Activated T-cell treated with anti-CD3 and anti-CD28 coated beads, Interleukin-2, amount 50 U/mL, for 24 hours (primary cell): ENCODE data around the gene GFI1B.
"Not testable (repeated sequence)": the region's sequence is repeated elsewhere in the genome, so short reads cannot be mapped to it uniquely, and the experiment has no call there.

Experiments used
- DNase-seq: peaks from one replicate; pipeline ENCODE4 v3.0.0-alpha.2; 2020
- H3K27ac Mint-ChIP-seq: 2 replicates; pipeline ENCODE4 v1.8.0; 2020; ENCODE audit warnings: mild to moderate bottlenecking, mixed read lengths
- H3K27me3 Mint-ChIP-seq: 2 replicates; pipeline ENCODE4 v1.8.0; 2020; ENCODE audit warnings: mixed read lengths
- H3K36me3 Mint-ChIP-seq: 2 replicates; pipeline ENCODE4 v1.8.0; 2020; ENCODE audit warnings: low read depth, mixed read lengths
- H3K4me1 Mint-ChIP-seq: 2 replicates; pipeline ENCODE4 v1.8.0; 2020; ENCODE audit warnings: low read depth, mixed read lengths
- H3K4me3 Mint-ChIP-seq: 2 replicates; pipeline ENCODE4 v1.8.0; 2020; ENCODE audit warnings: mild to moderate bottlenecking, moderate library complexity, mixed read lengths
- H3K9me3 Mint-ChIP-seq: 2 replicates; pipeline ENCODE4 v1.8.0; 2020; ENCODE audit warnings: mixed read lengths

Gene GFI1B

DNA sequence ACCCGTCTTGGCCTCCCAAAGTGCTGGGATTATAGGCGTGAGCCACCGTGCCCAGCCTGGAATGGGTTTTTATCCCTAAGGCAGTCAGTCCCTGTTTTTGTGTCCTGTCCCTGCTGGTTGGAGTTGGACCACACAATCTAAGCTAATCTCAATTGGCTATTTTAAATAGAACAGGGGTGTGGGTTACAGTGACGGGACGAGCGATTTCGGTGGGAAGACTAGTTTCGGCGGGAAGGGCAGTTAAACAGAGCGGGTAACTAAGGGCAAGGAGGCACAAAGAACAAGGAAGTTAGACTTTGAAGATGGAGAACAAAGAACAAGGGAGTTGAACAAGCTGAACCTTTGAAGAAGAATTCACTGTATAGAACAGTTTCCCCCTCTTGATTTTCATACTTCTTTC, 53.7 kb downstream of the GFI1B start:
- Mint-ChIP-seq H3K27ac (peak overlapping the region; percentile 98), H3K4me1 (peaks cover 59% of the 10 kb centered on the region), H3K27me3 (no peaks in the 10 kb centered on the region), H3K9me3 (no peaks in the 10 kb centered on the region), H3K4me3 (peak overlapping the region; percentile 93), H3K36me3 (peaks cover 54% of the 10 kb centered on the region)
- DNase-seq, result no peak

DNA sequence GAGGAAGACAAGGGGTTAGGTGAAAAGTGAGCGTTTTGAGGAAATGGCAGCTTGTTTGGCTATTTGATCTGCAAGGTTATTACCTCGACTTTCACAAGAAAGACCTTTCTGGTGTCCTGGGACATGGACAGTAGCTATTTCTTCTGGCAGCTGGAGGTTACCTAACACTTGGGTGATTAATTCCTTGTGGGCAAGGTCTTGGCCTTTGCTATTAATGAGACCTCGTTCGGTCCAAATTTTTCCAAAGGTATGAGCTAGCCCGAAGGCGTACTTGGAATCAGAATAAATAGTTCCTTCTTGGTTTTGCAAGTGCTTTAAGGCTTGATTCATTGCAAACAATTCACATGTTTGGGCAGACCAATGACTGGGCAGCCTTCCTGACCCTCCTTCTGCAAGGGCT, 57.2 kb downstream of the GFI1B start:
- Mint-ChIP-seq H3K36me3 (peaks cover 59% of the 10 kb centered on the region), H3K9me3 (no peaks in the 10 kb centered on the region), H3K4me3 (no peak overlapping the region), H3K27ac (no peak overlapping the region), H3K4me1 (peaks cover 47% of the 10 kb centered on the region), H3K27me3 (no peaks in the 10 kb centered on the region)
- DNase-seq, result no peak

DNA sequence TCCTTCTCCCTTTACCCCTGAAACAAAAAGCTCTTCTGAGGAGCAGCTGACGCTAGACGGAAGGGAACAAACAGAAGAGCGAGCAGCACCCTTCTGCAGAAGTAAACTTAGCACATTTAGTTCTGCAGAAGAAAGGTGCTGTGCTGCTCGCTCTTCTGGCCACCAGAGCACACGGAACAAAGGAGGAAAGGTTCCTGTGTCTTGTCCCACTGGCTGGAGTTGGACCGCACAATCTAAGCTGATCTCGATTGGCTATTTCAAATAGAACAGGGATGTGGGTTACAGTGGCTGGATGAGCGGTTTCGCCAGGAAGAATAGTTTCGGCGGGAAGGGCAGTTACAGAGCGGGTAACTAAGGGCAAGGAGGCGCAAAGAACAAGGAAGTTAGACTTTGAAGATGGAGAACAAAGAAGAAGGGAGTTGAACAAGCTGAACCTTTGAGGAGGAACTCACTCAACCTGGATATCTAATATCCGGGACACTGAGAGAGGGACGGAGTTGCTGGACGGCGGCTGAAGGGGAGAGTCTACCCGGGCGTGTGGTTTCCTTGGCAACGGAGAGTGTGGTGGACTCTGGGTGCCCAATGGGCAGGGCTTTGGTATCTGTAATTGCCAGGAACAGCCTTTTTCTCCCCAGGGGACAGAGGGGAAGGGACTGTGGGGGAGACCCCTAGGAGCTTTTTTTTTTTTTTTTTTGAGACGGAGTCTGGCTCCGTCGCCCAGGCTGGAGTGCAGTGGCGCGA, 59.5 kb downstream of the GFI1B start:
- Mint-ChIP-seq H3K27me3 (no peaks in the 10 kb centered on the region), H3K9me3 (no peaks in the 10 kb centered on the region), H3K27ac (no peak overlapping the region), H3K4me1 (peaks cover 31% of the 10 kb centered on the region), H3K36me3 (peaks cover 57% of the 10 kb centered on the region), H3K4me3 (no peak overlapping the region)
- DNase-seq, result no peak

DNA sequence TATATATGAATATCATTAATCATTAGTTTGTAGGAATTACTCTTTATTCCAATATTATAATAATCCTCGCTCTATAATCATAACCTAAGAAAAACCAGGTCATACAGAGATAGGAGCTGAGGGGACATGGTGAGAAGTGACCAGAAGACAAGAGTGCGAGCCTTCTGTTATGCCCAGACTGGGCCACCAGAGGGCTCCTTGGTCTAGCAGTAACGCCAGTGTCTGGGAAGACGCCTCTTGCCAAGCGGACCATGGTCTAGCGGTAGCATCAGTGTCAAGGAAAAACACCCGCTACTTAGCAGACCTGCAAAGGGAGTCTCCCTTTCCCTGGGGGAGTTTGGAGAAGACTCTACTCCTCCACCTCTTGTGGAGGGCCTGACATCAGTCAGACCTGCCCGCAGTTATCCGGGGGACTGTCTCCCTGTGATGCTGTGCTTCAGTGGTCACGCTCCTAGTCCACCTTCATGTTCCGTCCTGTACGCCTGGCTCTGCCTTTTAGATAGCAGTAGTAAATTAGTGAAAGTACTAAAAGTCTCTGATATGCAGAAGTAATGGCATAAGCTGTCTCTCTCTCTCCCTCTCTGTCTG, 62.5 kb downstream of the GFI1B start:
- not testable (repeated sequence) for H3K9me3 Mint-ChIP-seq, H3K27me3 Mint-ChIP-seq, H3K4me3 Mint-ChIP-seq, H3K27ac Mint-ChIP-seq
- Mint-ChIP-seq H3K36me3 (peaks cover 70% of the 10 kb centered on the region), H3K4me1 (peaks cover 15% of the 10 kb centered on the region)
- peak; percentile 60 for DNase-seq
